ENCODE measurements around the gene H6PD.

DNA sequence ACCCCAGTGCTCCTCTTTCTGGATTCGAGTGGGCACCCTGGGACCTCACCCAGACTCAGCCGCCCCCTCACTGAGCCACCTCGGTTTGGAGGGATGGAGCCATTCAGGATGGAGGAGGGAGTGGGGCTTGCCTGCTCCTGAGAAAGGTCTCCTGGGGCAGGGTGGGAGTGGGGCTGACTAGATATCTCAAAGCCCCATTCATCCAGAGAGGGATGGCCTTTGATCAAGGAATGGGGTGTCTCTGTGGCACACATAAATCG, 48.1 kb downstream of the H6PD start:
- TF ChIP-seq GATA3 (IDR thresholded peaks at IDR 0.05; ENCODE audit: low read depth, low read length), result no peak
- no peak for TF ChIP-seq GATA2 (IDR thresholded peaks at IDR 0.05; ENCODE audit: low read depth, low read length)
